PC-9 (cell line): ENCODE results near the gene MLX. TPM values are rescaled to one million over a fixed set of nuclear protein-coding genes. Genes with fewer than 3 reads are reported as not detected.
"Not testable (repeated sequence)": the region's sequence is repeated elsewhere in the genome, so short reads cannot be mapped to it uniquely, and the experiment has no call there.

Source experiments
- BruUV-seq: library from RNA; stranded (reverse); fragments of 400-500 nt; replicated peaks from 2 replicates; lab custom pipeline; 2021; lab: Mats Ljungman, UMichigan
- CTCF ChIA-PET: fragments of 300-600 bp; sonication (Branson Sonifier 250); formaldehyde crosslinking; loops from one replicate; lab custom pipeline; 2022; ENCODE audit warnings: antibody characterized with exemption; lab: Charles Lee
- POLR2A ChIA-PET: fragments of 300-600 bp; sonication (Branson Sonifier 250); formaldehyde crosslinking; loops from one replicate; lab custom pipeline; 2022; ENCODE audit warnings: antibody characterized with exemption; ENCODE audit not compliant: unreplicated experiment; lab: Charles Lee
- DNase-seq, 2 experiments: peaks; one replicate each; pipeline versions ENCODE4 v3.0.0 to v3.0.0-alpha.2; 2015 to 2022; ENCODE audit warnings: mixed read lengths in 1 of 2
- H2AFZ ChIP-seq: fragments of 200-600 bp; sonication (generic); 2 replicates; pipeline ENCODE4 v1.8.1; 2017; ENCODE audit warnings: antibody characterized with exemption
- H3F3A ChIP-seq: fragments of 200-600 bp; sonication (generic); 2 replicates; pipeline ENCODE4 v1.8.1; 2017; ENCODE audit warnings: antibody characterized with exemption, mild to moderate bottlenecking, low read depth; ENCODE audit not compliant: insufficient read depth
- H3K27ac ChIP-seq: fragments of 200-600 bp; sonication (generic); 2 replicates; pipeline ENCODE4 v1.6.1; 2016; ENCODE audit warnings: mixed run types
- H3K27me3 ChIP-seq: fragments of 200-600 bp; sonication (generic); 2 replicates; pipeline ENCODE4 v1.6.1; 2016; ENCODE audit warnings: low read depth, mixed run types; ENCODE audit not compliant: insufficient read depth
- H3K36me3 ChIP-seq: fragments of 200-600 bp; sonication (generic); 2 replicates; pipeline ENCODE4 v1.6.1; 2016; ENCODE audit warnings: low read depth, mixed run types
- H3K4me1 ChIP-seq: fragments of 200-600 bp; sonication (generic); replicated peaks from 2 replicates; pipeline ENCODE4 v1.6.1; 2016; ENCODE audit warnings: mixed run types; ENCODE audit not compliant: insufficient read depth
- H3K4me2 ChIP-seq: fragments of 200-600 bp; sonication (generic); 2 replicates; pipeline ENCODE4 v1.6.1; 2017; ENCODE audit warnings: mixed run types
- H3K4me3 ChIP-seq: fragments of 200-600 bp; sonication (generic); 2 replicates; pipeline ENCODE4 v1.6.1; 2016; ENCODE audit warnings: mixed run types
- H3K79me2 ChIP-seq: fragments of 200-600 bp; sonication (generic); 2 replicates; pipeline ENCODE4 v1.6.1; 2017; ENCODE audit warnings: low read depth, mixed run types
- H3K9me2 ChIP-seq: fragments of 200-600 bp; sonication (generic); 2 replicates; pipeline ENCODE4 v1.8.1; 2017; ENCODE audit warnings: mild to moderate bottlenecking; ENCODE audit not compliant: insufficient read depth
- H3K9me3 ChIP-seq: fragments of 200-600 bp; sonication (generic); 2 replicates; pipeline ENCODE4 v1.8.1; 2016; ENCODE audit warnings: low read depth; ENCODE audit not compliant: insufficient read depth
- H4K20me1 ChIP-seq: fragments of 200-600 bp; sonication (generic); 2 replicates; pipeline ENCODE4 v1.8.1; 2017; ENCODE audit not compliant: insufficient read depth
- EZH2 ChIP-seq: fragments of 200-600 bp; sonication (generic); IDR thresholded peaks from 2 replicates; pipeline ENCODE4 v1.8.0; 2017; ENCODE audit warnings: antibody characterized with exemption, low read depth
- intact Hi-C: fragments of 100-400 bp; cut with micrococcal nuclease; formaldehyde crosslinking; loops from one replicate; pipeline ENCODE4 v1.10.0; 2022; ENCODE audit not compliant: unreplicated experiment
- total RNA-seq: library from RNA; stranded (reverse); gene quantifications from 2 replicates; pipeline ENCODE4 v1.2.3, GENCODE V29; 2021
- TF ChIP-seq, protein P1 (sequence below): fragments of 200-600 bp; sonication (generic); conservative IDR thresholded peaks from 2 replicates; pipeline ENCODE4 v1.6.1; 2017; ENCODE audit warnings: mixed run types, antibody characterized with exemption, mild to moderate bottlenecking, moderate library complexity

The MLX gene
- total RNA-seq, 1 experiment from 2014 or later, result 26.0 TPM

GRCh38 chr17:42613699-42614295 is 46.9 kb downstream of the MLX start:
- POLR2A ChIA-PET, result no interaction called here
- Histone ChIP-seq H3F3A (peaks cover 34% of the 10 kb centered on the region), H3K4me2 (no peak overlapping the region), H3K27ac (no peak overlapping the region), H3K4me1 (peaks cover 15% of the 10 kb centered on the region), H3K9me3 (no peaks in the 10 kb centered on the region), H3K79me2 (peaks cover 23% of the 10 kb centered on the region), H2AFZ (no peak overlapping the region), H3K9me2 (no peaks in the 10 kb centered on the region), H3K27me3 (no peaks in the 10 kb centered on the region), H4K20me1 (no peaks in the 10 kb centered on the region; the same call in 1 of the 2 replicates), H3K4me3 (no peak overlapping the region), H3K36me3 (peaks cover 19% of the 10 kb centered on the region; the same call in 1 of the 2 replicates)
- TF ChIP-seq EZH2, result no peak
- TF ChIP-seq, protein P1, sequence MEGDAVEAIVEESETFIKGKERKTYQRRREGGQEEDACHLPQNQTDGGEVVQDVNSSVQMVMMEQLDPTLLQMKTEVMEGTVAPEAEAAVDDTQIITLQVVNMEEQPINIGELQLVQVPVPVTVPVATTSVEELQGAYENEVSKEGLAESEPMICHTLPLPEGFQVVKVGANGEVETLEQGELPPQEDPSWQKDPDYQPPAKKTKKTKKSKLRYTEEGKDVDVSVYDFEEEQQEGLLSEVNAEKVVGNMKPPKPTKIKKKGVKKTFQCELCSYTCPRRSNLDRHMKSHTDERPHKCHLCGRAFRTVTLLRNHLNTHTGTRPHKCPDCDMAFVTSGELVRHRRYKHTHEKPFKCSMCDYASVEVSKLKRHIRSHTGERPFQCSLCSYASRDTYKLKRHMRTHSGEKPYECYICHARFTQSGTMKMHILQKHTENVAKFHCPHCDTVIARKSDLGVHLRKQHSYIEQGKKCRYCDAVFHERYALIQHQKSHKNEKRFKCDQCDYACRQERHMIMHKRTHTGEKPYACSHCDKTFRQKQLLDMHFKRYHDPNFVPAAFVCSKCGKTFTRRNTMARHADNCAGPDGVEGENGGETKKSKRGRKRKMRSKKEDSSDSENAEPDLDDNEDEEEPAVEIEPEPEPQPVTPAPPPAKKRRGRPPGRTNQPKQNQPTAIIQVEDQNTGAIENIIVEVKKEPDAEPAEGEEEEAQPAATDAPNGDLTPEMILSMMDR, result no peak
- no TSS peak for BruUV-seq
- intact Hi-C loops, result no loop called here
- CTCF ChIA-PET, result no interaction called here
- no peak for DNase-seq

GRCh38 chr17:42617956-42618431 is 51.1 kb downstream of the MLX start:
- intact Hi-C loops, result loop anchor here (1.0 to 2.0 kb wide), 2 partner anchors 49 to 61 kb away; no protein-coding TSS in a partner anchor
- ChIA-PET POLR2A (interaction anchor here (0.5 to 1.3 kb wide), 6 partner anchors 9 to 1743 kb away, joined by 3 to 9 read pairs (median 4); partner anchors contain the start of genes BECN1, RETREG3 and TUBG1), CTCF (interaction anchor here (0.6 to 1.8 kb wide), 6 partner anchors 29 to 831 kb away, joined by 3 to 8 read pairs (median 5); partner anchors contain the start of genes PLEKHH3 and PSMC3IP)
- Histone ChIP-seq H3K9me3 (no peaks in the 10 kb centered on the region), H3K27ac (0 out of 2 replicates have a peak overlapping the region, but pooled peaks have one; percentile 24), H2AFZ (no peak overlapping the region), H3K79me2 (no peaks in the 10 kb centered on the region), H4K20me1 (no peaks in the 10 kb centered on the region; the same call in 1 of the 2 replicates), H3K36me3 (peaks cover 3% of the 10 kb centered on the region; the same call in 1 of the 2 replicates), H3K4me2 (peak overlapping the region; percentile 48), H3K9me2 (no peaks in the 10 kb centered on the region), H3K27me3 (no peaks in the 10 kb centered on the region), H3K4me1 (peaks cover 22% of the 10 kb centered on the region), H3K4me3 (no peak overlapping the region), H3F3A (peaks cover 37% of the 10 kb centered on the region)
- BruUV-seq, result no TSS peak
- no peak for TF ChIP-seq EZH2
- TF ChIP-seq, protein P1, result no peak
- DNase-seq, result no peak

GRCh38 chr17:42618442-42619150 is 51.7 kb downstream of the MLX start:
- no peak overlapping the region for H2AFZ ChIP-seq
- H3K27ac ChIP-seq, result 0 out of 2 replicates have a peak overlapping the region, but pooled peaks have one; percentile 24
- peaks cover 27% of the 10 kb centered on the region for H3K4me1 ChIP-seq
- no peaks in the 10 kb centered on the region; the same call in 1 of the 2 replicates for H4K20me1 ChIP-seq
- no TSS peak for BruUV-seq
- no peaks in the 10 kb centered on the region for H3K9me3 ChIP-seq
- peak overlapping the region; percentile 48 for H3K4me2 ChIP-seq
- H3K79me2 ChIP-seq, result no peaks in the 10 kb centered on the region
- ChIA-PET CTCF (interaction anchor here (0.6 to 1.8 kb wide), 8 partner anchors 28 to 831 kb away, joined by 3 to 8 read pairs (median 4); partner anchors contain the start of genes PLEKHH3 and PSMC3IP), POLR2A (interaction anchor here (0.5 to 1.3 kb wide), 7 partner anchors 9 to 1743 kb away, joined by 3 to 19 read pairs (median 6); partner anchors contain the start of genes ODAD4, RETREG3 and TUBG1)
- DNase-seq, result peak; percentile 79
- no peak overlapping the region for H3K4me3 ChIP-seq
- H3K9me2 ChIP-seq, result no peaks in the 10 kb centered on the region
- no peaks in the 10 kb centered on the region for H3K27me3 ChIP-seq
- H3K36me3 ChIP-seq, result no peaks in the 10 kb centered on the region
- peaks cover 43% of the 10 kb centered on the region for H3F3A ChIP-seq
- TF ChIP-seq, protein P1, result peak; percentile 59; the same call in 1 of the 2 replicates
- no peak for TF ChIP-seq EZH2
- intact Hi-C loops, result loop anchor here (1.0 to 2.0 kb wide), 2 partner anchors 48 to 61 kb away; no protein-coding TSS in a partner anchor

DNA sequence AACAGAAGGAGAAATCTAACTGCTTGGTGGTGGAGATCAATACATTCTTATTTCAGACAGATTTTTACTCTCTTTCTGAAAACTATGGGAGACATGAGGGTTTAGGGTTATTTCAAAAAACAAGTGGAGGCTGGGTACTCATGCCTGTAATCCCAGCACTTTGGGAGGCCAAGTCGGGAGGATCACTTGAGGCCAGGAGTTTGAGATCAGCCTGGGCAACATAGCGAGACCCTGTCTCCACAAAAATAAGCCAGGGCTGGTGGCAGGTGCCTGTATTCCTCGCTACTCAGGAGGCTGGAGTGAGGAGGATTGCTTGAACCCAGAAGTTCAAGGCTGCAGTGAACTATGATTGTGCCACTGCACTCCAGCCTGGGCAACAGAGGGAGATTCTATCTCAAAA is 55.1 kb downstream of the MLX start:
- H3K4me1 ChIP-seq, result peaks cover 39% of the 10 kb centered on the region
- POLR2A ChIA-PET, result not testable (repeated sequence)

More for the DNA sequence above, 55.1 kb downstream of the MLX start:
- not testable (repeated sequence) for H3K27me3 ChIP-seq, H3K9me3 ChIP-seq, H3K4me3 ChIP-seq, H3K27ac ChIP-seq, H3K79me2 ChIP-seq, H2AFZ ChIP-seq, H3K4me2 ChIP-seq, DNase-seq, H3K9me2 ChIP-seq, H4K20me1 ChIP-seq, BruUV-seq, H3K36me3 ChIP-seq
- peaks cover 47% of the 10 kb centered on the region for H3F3A ChIP-seq
- intact Hi-C loops, result loop anchor here (5.0 kb wide), 1 partner anchor 35 kb away; the partner anchor contains the start of gene TUBG2
- CTCF ChIA-PET, result interaction anchor here (0.6 kb wide), 1 partner anchor 47 kb away, joined by 3 read pairs; no protein-coding TSS in a partner anchor
